Fibroblast of lung (primary cell): ENCODE results near the gene CYB561A3. TPM values are rescaled to one million over a fixed set of nuclear protein-coding genes. Genes with fewer than 3 reads are reported as not detected.

Experiments
- DNase-seq, 2 donors: peaks; one replicate each; pipeline versions ENCODE4 v3.0.0 to v3.0.0-alpha.2; 2010; ENCODE audit warnings: low read depth in 2 of 2
- H2AFZ ChIP-seq: 2 replicates; pipeline ENCODE4 v1.5.1; 2012; ENCODE audit warnings: low read length, control low read depth, inconsistent platforms
- H3K27ac ChIP-seq: 2 replicates; pipeline ENCODE4 v1.5.1; 2011; ENCODE audit warnings: low read length, control low read depth; ENCODE audit not compliant: insufficient read depth
- H3K27me3 ChIP-seq: 2 replicates; pipeline ENCODE4 v1.5.1; 2011; ENCODE audit warnings: mild to moderate bottlenecking, low read length; ENCODE audit not compliant: control insufficient read depth, insufficient read depth
- H3K36me3 ChIP-seq: 2 replicates; pipeline ENCODE4 v1.5.1; 2011; ENCODE audit warnings: low read length; ENCODE audit not compliant: control insufficient read depth, insufficient read depth
- H3K4me1 ChIP-seq: 2 replicates; pipeline ENCODE4 v1.5.1; 2011; ENCODE audit warnings: low read length; ENCODE audit not compliant: control insufficient read depth, insufficient read depth; ENCODE audit errors: extremely low read depth
- H3K4me2 ChIP-seq: 2 replicates; pipeline ENCODE4 v1.5.1; 2011; ENCODE audit warnings: low read length, control low read depth; ENCODE audit not compliant: insufficient read depth; ENCODE audit errors: extremely low read depth
- H3K4me3 ChIP-seq, 4 experiments: fragments of 200-600 bp in 1 of 4; sonication (generic) in 1 of 4; replicated peaks in 1 of 4; 2 replicates each; pipeline ENCODE4 v1.5.1; 2011 to 2016; ENCODE audit warnings: low read length in 4 of 4, low read depth in 3 of 4, mild to moderate bottlenecking in 3 of 4, control low read depth in 2 of 4, inconsistent platforms in 1 of 4, mixed read lengths in 1 of 4; ENCODE audit not compliant: insufficient read depth in 1 of 4; ENCODE audit errors: control extremely low read depth in 1 of 4
- H3K79me2 ChIP-seq: 2 replicates; pipeline ENCODE4 v1.5.1; 2012; ENCODE audit warnings: mild to moderate bottlenecking, low read length, inconsistent platforms; ENCODE audit not compliant: control insufficient read depth, insufficient read depth
- H3K9ac ChIP-seq: 2 replicates; pipeline ENCODE4 v1.5.1; 2011; ENCODE audit warnings: mild to moderate bottlenecking, low read length, control low read depth; ENCODE audit not compliant: insufficient read depth
- H3K9me3 ChIP-seq: 2 replicates; pipeline ENCODE4 v1.5.1; 2012; ENCODE audit warnings: low read depth, low read length; ENCODE audit not compliant: control insufficient read depth, insufficient read depth
- H4K20me1 ChIP-seq: 2 replicates; pipeline ENCODE4 v1.5.1; 2011; ENCODE audit warnings: low read length; ENCODE audit not compliant: control insufficient read depth, insufficient read depth; ENCODE audit errors: extremely low read depth
- EZH2 ChIP-seq: IDR thresholded peaks from 2 replicates; pipeline ENCODE4 v1.5.1; 2012; ENCODE audit warnings: low read length, control low read depth, mild to moderate bottlenecking; ENCODE audit errors: missing control alignments
- polyA plus RNA-seq, 2 donors: library from polyadenylated mRNA; depleted of rRNA in 1 of 2; stranded (reverse) in 1 of 2; unstranded in 1 of 2; fragments of >200 nt; gene quantifications; 2 replicates each; pipeline ENCODE4 v1.2.1, GENCODE V29; 2011 to 2012; ENCODE audit warnings: missing spikeins in 1 of 2
- total RNA-seq: library from RNA; depleted of rRNA; stranded (reverse); fragments of >200 nt; gene quantifications from 2 replicates; pipeline ENCODE4 v1.2.1, GENCODE V29; 2014
- TF ChIP-seq, protein P1 (sequence below), 2 donors: IDR thresholded peaks in 1 of 2; conservative IDR thresholded peaks in 1 of 2; 1 replicate in 1 of 2; 2 replicates in 1 of 2; pipeline ENCODE4 v1.5.1; 2011 to 2012; ENCODE audit warnings: low read length in 2 of 2, control low read depth in 1 of 2, inconsistent platforms in 1 of 2, low read depth in 1 of 2, mild to moderate bottlenecking in 1 of 2

The CYB561A3 gene
- total and polyA plus RNA-seq, 2 donors (not counting 1 experiment from before 2014, with no cell fraction given), result 43.9 to 65.1 TPM

DNA sequence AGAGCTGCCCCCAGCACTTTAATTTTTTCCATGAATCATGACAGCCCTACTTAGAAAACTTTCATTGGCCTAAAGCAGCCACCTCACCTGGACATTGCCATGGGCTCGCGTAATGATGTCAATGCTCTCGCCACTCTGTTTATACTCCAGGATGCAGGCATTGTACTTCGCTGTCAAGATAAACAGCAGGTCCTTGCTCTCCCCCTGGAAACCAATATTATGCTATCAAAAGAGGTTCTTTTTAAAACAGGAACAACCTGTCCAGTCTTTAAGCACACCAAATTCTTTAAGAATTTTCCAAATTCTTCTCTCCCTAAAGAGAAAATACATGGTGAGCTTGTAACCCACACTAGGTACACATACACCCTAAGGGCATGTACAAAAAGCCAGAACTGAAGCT lies 31.8 kb downstream of the CYB561A3 start:
- Histone ChIP-seq H3K27ac (no peak overlapping the region), H4K20me1 (peaks cover 4% of the 10 kb centered on the region), H2AFZ (no peak overlapping the region), H3K9me3 (no peaks in the 10 kb centered on the region), H3K4me1 (peaks cover 15% of the 10 kb centered on the region), H3K4me3 (no peak overlapping the region), H3K4me2 (no peak overlapping the region), H3K27me3 (no peaks in the 10 kb centered on the region), H3K36me3 (peaks cover 16% of the 10 kb centered on the region), H3K79me2 (peaks cover 67% of the 10 kb centered on the region), H3K9ac (no peak overlapping the region)
- no peak for TF ChIP-seq EZH2
- TF ChIP-seq, protein P1, sequence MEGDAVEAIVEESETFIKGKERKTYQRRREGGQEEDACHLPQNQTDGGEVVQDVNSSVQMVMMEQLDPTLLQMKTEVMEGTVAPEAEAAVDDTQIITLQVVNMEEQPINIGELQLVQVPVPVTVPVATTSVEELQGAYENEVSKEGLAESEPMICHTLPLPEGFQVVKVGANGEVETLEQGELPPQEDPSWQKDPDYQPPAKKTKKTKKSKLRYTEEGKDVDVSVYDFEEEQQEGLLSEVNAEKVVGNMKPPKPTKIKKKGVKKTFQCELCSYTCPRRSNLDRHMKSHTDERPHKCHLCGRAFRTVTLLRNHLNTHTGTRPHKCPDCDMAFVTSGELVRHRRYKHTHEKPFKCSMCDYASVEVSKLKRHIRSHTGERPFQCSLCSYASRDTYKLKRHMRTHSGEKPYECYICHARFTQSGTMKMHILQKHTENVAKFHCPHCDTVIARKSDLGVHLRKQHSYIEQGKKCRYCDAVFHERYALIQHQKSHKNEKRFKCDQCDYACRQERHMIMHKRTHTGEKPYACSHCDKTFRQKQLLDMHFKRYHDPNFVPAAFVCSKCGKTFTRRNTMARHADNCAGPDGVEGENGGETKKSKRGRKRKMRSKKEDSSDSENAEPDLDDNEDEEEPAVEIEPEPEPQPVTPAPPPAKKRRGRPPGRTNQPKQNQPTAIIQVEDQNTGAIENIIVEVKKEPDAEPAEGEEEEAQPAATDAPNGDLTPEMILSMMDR (conservative IDR thresholded peaks at IDR 0.05 in 1 of 2, IDR thresholded peaks at IDR 0.05 in 1 of 2; ENCODE audit: low read depth in 1 of 2, low read length in 2 of 2), result no peak
- DNase-seq, result no peak

DNA sequence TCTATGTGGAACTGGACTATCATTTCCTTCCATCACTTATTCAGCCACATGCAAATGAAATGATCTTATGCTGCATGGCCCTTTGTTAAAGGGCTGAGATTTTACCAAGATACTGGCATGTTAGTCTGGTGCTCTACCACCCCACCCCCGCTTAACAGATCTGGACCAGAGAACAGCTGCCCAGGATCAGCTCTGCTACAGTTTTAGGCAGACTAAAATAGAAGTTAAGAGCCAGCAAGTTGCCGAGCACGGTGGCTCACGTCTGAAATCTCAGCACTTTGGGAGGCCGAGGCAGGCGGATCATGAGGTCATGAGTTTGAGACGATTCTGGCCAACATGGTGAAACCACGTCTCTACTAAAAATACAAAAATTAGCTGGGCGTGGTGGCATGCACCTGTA lies 33.3 kb downstream of the CYB561A3 start:
- Histone ChIP-seq H3K27me3 (no peaks in the 10 kb centered on the region), H3K4me3 (no peak overlapping the region), H3K9me3 (no peaks in the 10 kb centered on the region), H3K27ac (no peak overlapping the region), H3K4me1 (peaks cover 9% of the 10 kb centered on the region), H3K9ac (no peak overlapping the region), H3K36me3 (peaks cover 19% of the 10 kb centered on the region), H3K79me2 (peaks cover 67% of the 10 kb centered on the region), H3K4me2 (no peak overlapping the region), H4K20me1 (peaks cover 4% of the 10 kb centered on the region), H2AFZ (no peak overlapping the region)
- no peak for TF ChIP-seq EZH2
- TF ChIP-seq, protein P1 (conservative IDR thresholded peaks at IDR 0.05 in 1 of 2, IDR thresholded peaks at IDR 0.05 in 1 of 2; ENCODE audit: low read depth in 1 of 2, low read length in 2 of 2), result no peak
- DNase-seq, result no peak

DNA sequence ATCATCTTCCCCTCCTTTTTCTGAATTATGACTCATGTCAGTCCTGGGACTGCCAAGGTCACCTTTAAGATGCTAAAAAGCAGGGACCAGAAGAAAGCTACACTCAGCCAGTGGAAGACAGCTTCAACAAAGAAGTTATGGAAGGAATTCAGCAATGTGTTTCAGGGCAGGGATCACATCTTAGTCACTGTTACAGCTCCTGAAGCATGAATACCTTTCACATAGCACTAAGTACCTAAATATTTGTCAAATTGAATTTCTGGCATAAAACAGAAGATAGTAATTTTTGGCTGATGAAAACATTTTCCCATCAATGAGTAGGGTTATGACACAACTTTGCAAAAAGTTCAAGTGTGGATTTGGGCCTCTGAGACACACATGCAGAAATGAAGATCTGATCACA lies 34.0 kb downstream of the CYB561A3 start:
- H3K36me3 ChIP-seq, result peaks cover 21% of the 10 kb centered on the region
- peaks cover 4% of the 10 kb centered on the region for H4K20me1 ChIP-seq
- H3K4me2 ChIP-seq, result no peak overlapping the region
- H2AFZ ChIP-seq, result no peak overlapping the region
- no peaks in the 10 kb centered on the region for H3K27me3 ChIP-seq
- H3K9me3 ChIP-seq, result no peaks in the 10 kb centered on the region
- H3K79me2 ChIP-seq, result peaks cover 65% of the 10 kb centered on the region
- DNase-seq, result peak in 1 of 2 donors; percentile 75
- H3K9ac ChIP-seq, result no peak overlapping the region
- no peak overlapping the region for H3K4me3 ChIP-seq
- peak overlapping the region; percentile 11 for H3K27ac ChIP-seq
- peaks cover 9% of the 10 kb centered on the region for H3K4me1 ChIP-seq
- TF ChIP-seq, protein P1 (conservative IDR thresholded peaks at IDR 0.05 in 1 of 2, IDR thresholded peaks at IDR 0.05 in 1 of 2; ENCODE audit: low read depth in 1 of 2, low read length in 2 of 2), result no peak
- TF ChIP-seq EZH2, result no peak
